ENCODE measurements around the gene MRPL10.
A peak's percentile ranks its signal among the peaks of the same experiment; 100 is the strongest.

DNA sequence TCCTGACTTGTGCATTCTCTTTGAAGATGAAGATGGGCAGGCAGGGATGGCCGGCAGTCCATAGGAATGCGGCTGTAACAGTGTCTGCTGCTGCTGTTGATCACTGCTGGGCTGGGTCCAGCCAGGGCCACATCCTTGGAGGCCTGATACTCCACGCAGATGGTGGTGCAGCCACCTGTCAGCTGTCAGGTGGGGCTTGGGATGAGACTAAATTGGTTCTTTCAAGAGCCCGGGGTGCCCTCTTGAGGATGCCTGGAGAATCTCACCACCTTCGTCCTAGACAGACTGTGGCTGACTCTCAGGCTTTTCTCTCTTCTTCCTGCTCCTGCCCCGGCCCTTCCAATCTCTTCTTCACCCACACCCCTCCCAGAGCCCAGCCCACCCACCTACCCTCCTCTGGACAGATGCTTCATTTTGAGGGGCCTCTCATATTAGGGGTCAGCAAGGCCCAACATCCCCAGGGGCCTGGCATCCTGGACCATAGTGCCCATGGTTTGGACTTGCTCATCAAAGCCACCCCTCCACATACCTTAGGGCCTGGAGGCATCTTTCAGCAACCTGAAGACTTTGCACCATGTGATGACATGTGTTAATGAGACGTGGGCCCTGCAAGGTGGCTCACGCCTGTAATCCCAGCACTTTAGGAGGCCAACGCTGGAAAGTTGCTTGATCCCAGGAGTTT is 28.9 kb downstream of the MRPL10 start:
- TF ChIP-seq, protein P1, sequence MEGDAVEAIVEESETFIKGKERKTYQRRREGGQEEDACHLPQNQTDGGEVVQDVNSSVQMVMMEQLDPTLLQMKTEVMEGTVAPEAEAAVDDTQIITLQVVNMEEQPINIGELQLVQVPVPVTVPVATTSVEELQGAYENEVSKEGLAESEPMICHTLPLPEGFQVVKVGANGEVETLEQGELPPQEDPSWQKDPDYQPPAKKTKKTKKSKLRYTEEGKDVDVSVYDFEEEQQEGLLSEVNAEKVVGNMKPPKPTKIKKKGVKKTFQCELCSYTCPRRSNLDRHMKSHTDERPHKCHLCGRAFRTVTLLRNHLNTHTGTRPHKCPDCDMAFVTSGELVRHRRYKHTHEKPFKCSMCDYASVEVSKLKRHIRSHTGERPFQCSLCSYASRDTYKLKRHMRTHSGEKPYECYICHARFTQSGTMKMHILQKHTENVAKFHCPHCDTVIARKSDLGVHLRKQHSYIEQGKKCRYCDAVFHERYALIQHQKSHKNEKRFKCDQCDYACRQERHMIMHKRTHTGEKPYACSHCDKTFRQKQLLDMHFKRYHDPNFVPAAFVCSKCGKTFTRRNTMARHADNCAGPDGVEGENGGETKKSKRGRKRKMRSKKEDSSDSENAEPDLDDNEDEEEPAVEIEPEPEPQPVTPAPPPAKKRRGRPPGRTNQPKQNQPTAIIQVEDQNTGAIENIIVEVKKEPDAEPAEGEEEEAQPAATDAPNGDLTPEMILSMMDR (IDR thresholded peaks at IDR 0.05; ENCODE audit: low read length), result peak; percentile 64
- TF ChIP-seq EZH2 (optimal IDR thresholded peaks at IDR 0.05; ENCODE audit: low read depth, low read length), result no peak

All from MM.1S (cell line).